GM18499 (cell line): Measurements from ENCODE around the gene SAMD4A.
"Not testable (repeated sequence)": the region's sequence is repeated elsewhere in the genome, so short reads cannot be mapped to it uniquely, and the experiment has no call there.

Experiments used
- ATAC-seq: cut with Tn5 transposase; IDR thresholded peaks from one replicate; pipeline ENCODE4 v1.9.1; 2021; ENCODE audit warnings: moderate number of reproducible peaks; ENCODE audit not compliant: insufficient read depth, unreplicated experiment

Gene SAMD4A

GRCh38 chr14:54749180-54749579, 182.3 kb downstream of the SAMD4A start:
- no peak for ATAC-seq

DNA sequence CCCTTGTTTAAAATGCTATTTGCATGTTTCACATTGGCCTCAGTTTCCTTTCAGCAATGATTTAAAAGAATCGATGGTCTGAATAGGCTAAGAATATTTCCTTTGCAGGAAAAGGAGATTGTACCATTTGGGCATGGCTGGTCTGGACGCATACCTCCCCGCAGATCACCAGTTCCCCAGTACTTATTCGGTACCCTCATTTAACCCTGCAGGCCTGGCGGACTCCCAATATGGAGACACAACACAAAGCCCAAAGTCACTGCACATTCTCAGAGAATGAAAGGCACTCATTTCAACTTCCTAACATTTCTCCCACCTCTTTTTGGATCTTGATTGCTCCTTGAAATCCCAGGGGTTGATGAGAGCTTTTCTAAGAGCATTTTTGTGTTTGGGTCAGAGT, 182.8 kb downstream of the SAMD4A start:
- ATAC-seq = no peak

DNA sequence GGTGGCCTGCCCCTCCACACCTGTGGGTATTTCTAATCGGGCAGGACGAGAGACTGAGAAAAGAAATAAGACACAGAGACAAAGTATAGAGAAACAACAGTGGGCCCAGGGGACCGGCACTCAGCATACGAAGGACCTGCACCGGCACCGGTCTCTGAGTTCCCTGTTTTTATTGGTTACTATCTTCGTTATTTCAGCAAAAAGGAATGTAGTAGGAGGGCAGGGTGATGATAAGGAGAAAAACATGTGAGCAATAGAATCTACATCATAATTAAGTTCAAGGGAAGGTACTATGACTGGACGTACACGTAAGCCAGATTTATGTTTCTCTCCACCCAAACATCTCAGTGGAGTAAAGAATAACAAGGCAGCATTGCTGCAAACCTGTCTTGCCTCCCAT, 185.7 kb downstream of the SAMD4A start:
- ATAC-seq = not testable (repeated sequence)

GRCh38 chr14:54753396-54753795, 186.5 kb downstream of the SAMD4A start:
- not testable (repeated sequence) for ATAC-seq

DNA sequence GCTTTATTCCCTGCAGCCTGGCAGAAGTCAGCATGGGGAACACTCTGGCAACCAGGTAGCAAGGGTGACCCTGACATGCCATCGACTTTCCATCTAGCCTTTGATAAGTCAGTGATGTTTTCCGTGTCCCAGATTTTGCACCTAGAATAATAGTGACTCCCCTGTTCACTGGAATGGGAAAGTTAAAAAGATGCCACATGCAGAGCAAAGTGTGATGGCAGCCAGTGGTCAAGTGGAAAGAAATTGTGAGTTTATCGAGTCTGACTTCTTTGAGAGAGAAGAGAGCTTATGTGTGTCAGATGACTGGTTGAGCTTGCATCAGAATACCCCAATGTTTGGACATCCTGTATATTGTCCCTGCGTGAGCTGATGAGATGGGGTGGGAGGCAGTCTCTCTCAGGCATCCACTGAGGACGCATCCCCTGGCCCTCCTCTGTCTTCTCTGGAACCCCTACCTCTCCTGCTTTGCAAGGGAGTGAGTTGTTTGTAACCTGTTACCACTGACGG, 187.2 kb downstream of the SAMD4A start:
- ATAC-seq = no peak

DNA sequence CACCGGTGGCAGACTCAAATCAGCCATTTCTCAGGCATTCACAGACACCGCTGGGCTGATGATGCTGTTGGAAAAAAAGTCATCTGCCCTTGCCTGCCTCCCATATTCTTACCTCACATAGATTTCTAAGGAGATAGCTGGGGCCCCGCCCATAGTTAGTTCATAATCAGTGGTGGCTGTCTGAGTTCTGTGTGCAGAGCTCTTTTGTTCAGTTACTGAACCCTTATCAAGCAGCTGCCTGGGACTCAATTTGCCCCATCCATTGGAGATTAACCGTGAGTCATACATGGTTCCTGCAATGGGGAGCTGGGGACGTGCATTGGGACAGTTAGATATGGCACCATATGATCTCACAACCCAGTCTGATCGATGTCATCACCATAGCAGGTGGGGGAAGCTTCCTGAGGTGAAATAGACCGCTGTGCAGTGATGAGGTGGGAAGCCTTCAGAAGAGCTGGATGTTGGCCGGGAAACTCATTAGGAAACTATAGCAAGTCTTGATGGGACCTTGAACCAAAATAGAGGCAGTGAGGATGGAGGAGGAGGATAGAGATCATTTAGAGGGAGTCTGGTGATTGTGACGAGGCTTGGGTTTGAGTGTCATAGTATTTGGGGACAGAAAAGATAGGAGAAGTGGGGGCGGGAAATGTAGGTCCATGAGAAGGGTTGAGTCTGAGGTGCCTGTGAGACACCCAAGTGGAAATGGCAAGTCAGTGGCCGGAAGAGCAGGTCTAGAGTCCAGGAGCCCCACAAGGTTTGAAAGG, 187.9 kb downstream of the SAMD4A start:
- ATAC-seq = no peak

GRCh38 chr14:54756656-54757392, 189.9 kb downstream of the SAMD4A start:
- no peak for ATAC-seq

DNA sequence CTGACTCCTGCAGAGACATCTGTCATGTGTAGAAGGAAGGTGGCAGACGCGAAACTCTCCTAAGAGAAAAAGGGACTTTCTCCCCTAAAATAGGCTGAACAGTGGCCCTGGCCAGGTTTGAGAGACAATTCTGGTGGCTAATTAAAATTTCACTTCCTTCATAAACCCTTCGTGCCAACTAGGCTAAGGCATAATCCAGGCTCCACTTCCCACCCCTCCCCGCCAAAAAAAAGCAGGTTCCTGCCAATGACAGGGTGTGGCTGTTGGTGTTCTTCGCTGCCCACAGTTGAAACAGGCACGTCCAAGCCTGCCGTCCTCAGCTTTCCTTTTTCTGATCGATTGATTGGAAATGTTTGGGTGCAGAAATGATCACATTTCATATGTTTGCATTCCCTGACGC, 191.1 kb downstream of the SAMD4A start:
- ATAC-seq = no peak

DNA sequence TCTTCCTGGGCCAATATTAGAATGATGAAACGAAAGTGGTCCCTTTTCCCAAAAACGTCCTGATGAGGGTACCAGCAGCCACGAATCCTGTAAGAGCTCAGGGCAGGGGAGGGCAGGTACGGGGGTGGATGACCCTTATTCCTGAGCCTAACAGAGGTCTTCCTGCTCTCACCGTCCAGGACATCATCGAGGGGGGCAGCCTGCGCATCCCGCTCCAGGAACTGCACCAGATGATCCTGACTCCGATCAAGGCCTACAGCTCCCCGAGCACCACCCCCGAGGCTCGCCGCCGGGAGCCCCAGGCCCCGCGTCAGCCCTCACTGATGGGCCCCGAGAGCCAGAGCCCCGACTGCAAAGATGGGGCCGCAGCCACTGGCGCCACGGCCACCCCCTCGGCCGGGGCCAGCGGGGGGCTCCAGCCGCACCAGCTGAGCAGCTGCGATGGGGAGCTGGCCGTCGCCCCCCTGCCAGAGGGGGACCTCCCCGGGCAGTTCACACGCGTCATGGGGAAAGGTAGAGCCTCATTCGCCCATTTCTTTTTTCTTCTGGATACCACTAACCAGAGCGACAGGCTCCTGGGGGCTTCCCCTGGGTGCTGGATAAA, 193.2 kb downstream of the SAMD4A start:
- no peak for ATAC-seq

DNA sequence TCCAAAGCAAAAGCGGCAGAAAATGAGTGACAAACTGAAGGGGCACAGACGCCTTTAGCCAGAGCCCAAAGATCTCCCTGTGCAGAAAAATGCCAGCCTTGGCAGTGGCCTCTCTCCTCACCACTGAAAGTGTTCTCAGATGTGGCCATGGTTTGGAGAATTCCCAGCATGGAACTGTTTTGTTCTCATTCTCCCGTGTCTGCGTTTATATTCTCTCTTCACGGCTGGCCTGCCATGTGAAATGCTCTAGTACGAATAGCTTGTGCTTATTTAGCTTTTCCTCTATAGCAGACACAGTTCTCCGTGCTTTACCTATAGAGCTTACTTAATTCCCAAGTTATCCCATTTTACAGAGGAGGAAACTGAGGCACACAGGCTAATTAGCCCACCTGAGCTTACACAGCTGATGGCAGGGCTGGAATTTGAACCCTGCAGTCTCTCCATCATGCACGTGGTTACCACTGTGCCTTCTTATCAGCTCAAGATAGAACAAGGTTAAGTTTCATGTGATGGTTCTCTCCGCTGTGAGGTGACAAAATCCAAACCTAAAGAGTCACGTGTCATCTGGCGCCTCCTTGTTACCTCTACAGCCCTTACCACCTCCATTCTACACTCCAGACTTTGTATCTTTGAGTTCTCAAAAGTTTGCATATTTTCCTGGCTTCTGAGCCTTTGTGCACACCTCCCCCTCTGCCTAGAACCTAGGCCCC, 194.1 kb downstream of the SAMD4A start:
- ATAC-seq = no peak

- no peak for ATAC-seq
Observed at GRCh38 chr14:54761835-54762234, 194.9 kb downstream of the SAMD4A start.

- no peak for ATAC-seq
Observed at GRCh38 chr14:54762296-54762695, 195.4 kb downstream of the SAMD4A start.

DNA sequence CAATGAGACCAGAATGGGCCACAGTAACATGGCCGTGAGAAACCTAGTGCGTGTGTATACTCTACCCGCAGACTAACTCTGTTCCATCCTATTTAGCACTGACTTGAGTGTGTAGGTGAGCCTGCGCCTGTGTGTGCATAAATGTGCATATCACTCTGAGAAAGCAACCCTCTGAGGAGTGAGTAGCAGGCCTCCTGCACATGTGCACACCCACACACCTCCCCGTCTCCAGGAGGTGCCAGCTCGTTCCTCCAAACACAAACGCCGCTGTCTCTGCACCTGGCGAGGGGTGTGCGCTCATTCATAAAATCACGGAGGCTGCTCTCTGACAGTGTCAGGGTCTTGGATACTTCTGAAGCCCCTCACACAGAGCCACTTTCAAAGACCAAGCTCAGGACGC, 196.8 kb downstream of the SAMD4A start:
- ATAC-seq = no peak

GRCh38 chr14:54766276-54767138, 199.6 kb downstream of the SAMD4A start:
- ATAC-seq = no peak

DNA sequence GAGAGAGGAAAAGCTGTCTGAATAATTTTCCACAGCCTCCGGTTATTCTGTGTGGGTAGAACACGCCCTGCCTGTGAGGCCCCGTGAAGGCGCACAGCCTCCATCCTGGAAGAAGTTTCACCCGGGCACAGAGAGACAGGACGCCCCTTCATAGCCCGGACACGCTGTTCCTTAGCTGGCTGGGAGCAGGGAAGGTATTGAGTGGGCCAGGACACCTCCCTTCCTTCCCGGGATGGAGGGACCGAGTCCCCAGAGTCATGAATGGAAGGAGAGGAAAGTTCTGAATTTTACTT, 200.2 kb downstream of the SAMD4A start:
- ATAC-seq = no peak

DNA sequence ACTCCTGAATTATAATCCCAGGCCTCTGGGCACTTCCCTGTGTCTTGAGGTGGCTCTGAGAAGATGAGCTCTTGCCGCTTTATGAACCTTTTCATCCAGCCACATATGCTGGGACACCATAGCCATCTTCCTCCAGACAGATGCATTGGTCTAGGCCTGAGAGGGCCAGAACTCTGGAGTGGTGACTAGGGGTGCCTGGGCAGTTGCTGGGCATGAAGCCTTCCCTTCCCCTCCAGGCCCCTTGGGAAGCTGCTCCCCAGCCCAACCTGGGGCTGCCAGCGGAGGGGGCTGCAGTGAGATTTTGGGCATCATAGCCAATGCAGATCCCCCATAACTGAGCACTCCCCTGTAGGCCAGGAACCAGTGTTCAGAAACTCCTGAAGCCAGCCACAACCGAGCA, 200.5 kb downstream of the SAMD4A start:
- no peak for ATAC-seq

DNA sequence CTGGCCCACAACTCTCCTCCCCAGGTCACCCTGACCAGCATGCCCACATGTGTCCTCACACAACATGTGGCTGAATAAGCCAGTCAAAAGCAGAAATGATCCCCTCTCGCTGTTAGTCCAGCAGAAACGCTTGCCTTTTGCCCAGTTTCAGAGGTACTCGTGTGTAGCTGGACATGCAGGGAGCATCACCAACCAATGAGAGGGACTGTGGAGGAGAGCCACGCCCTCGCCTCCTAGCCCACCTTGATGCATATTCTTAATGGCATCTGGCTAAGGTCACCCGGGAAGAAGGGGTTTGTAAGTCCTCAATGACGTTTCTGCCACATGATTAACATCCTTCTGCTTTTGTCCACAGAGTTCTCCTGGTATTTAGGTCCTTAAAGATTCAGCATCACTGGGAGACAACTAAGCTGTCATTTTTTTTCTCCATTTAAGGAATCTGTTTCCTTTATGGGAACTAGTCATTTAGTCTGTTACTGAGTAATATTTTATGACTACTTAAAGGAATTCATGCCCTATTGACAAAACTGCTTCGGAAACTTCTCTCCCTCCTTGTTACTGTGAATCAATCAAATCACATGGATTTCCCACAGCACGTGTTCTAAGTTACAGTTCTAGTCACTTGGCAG, 201.7 kb downstream of the SAMD4A start:
- no peak for ATAC-seq

DNA sequence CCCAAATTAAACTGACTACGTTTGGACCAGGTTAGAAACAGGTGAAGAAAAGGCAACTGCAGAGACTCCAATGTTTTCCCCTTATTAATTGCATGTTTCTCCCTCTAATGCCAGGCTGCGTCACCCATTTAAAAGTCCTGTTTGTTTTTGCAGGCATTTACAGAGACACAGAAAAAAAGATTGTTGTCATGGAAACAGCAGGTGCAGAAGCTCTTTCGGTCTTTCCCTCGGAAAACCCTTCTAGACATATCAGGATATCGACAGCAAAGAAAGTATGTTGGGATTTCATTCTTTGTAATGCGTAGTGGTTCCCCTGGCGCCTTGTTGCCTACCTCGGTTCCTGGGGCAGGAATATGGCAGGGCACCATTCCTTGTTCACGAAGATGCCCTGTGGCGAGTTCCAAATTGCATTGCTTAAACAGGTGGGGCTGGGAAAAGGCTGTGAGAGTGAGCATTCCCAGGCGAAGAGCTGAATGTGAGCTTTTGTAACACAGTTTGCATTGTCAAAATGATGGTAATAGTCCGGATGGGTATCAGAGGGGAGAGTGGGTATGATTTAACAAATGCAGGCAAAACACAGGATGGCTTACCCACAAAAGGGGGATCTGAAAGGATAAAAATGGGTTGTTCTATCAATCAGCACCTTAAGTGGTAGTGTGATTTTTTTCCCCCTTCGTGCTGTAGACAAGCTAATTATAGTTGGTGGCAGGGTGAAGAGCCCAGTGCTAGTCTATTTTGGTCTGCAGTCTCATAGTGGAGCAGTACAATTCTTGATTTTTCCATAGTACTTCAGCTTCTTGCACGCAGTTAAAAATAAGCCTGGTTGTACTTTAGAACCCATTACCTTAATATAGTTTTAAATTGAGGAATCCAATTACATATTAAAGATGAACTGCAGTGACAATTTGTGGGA, 203.3 kb downstream of the SAMD4A start:
- no peak for ATAC-seq
